ENCODE measurements around the gene PHACTR3. TPM values are rescaled to one million over a fixed set of nuclear protein-coding genes. Genes with fewer than 3 reads are reported as not detected.

Gene PHACTR3
- total and polyA plus RNA-seq, 4 donors: 0.14 to 0.42 (median 0.17) TPM

DNA sequence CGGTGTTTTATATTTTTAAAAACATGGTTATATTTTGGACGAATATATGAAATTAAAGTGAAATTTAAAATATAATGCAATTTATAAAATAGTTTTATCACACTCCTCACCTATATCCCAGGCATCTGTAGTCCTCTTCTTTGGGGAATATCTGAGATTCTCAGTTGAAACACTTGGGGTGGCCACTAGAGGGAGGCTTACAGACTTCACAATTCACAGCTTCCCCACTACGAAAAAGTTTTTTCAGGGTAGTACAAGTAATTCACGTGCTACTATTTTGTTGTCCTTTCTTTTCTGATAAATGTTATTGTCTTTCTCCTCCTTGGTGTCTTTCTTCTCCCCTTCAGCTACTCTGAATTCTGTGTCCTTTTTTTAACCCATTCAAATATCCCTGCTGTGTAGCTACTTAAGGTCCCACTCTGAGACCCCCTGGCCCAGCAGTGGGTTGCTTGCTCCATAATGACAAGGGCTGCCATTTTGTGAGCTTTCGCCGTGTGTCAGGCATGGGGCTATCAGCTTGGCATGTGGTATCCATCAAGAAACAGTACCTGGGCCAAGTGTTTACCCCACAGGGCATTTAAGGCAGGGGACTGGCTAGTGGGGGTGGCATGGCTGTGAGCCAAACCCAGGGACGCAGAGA is 43.6 kb upstream of the PHACTR3 start:
- Histone ChIP-seq H3K36me3 (ENCODE audit: control insufficient read depth in 4 of 4, insufficient read depth in 3 of 4, low read depth in 1 of 4, low read length in 3 of 4) (no peaks in the 10 kb centered on the region), H3K4me1 (ENCODE audit: control insufficient read depth in 4 of 4, insufficient read depth in 4 of 4, low read length in 3 of 4) (no peaks in the 10 kb centered on the region), H3K9me3 (ENCODE audit: control insufficient read depth in 4 of 4, low read length in 3 of 4) (no peaks in the 10 kb centered on the region), H3K27me3 (ENCODE audit: control insufficient read depth in 4 of 4, insufficient read depth in 4 of 4, low read length in 3 of 4) (peaks cover 0 to 7% (median under 1%) of the 10 kb centered on the region in 4 donors), H3K4me3 (ENCODE audit: low read depth in 1 of 3, low read length in 3 of 3) (no peak overlapping the region), H3K9ac (ENCODE audit: low read depth in 1 of 2, low read length in 2 of 2) (no peak overlapping the region), H3K27ac (ENCODE audit: low read depth in 1 of 2, low read length in 2 of 2) (no peak overlapping the region)
- no peak for TF ChIP-seq RXRA (IDR thresholded peaks at IDR 0.05)
- TF ChIP-seq, protein P1, sequence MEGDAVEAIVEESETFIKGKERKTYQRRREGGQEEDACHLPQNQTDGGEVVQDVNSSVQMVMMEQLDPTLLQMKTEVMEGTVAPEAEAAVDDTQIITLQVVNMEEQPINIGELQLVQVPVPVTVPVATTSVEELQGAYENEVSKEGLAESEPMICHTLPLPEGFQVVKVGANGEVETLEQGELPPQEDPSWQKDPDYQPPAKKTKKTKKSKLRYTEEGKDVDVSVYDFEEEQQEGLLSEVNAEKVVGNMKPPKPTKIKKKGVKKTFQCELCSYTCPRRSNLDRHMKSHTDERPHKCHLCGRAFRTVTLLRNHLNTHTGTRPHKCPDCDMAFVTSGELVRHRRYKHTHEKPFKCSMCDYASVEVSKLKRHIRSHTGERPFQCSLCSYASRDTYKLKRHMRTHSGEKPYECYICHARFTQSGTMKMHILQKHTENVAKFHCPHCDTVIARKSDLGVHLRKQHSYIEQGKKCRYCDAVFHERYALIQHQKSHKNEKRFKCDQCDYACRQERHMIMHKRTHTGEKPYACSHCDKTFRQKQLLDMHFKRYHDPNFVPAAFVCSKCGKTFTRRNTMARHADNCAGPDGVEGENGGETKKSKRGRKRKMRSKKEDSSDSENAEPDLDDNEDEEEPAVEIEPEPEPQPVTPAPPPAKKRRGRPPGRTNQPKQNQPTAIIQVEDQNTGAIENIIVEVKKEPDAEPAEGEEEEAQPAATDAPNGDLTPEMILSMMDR (IDR thresholded peaks at IDR 0.05; ENCODE audit: low read depth, low read length, missing input control): peak; percentile 42
- TF ChIP-seq RAD21 (IDR thresholded peaks at IDR 0.05): no peak
- TF ChIP-seq JUND (IDR thresholded peaks at IDR 0.05): no peak
- TF ChIP-seq TAF1 (conservative IDR thresholded peaks at IDR 0.05): no peak
- DNase-seq (ENCODE audit: low spot score): no peak
- 31% methylated on average over 7 of the region's 7 CpGs for WGBS

DNA sequence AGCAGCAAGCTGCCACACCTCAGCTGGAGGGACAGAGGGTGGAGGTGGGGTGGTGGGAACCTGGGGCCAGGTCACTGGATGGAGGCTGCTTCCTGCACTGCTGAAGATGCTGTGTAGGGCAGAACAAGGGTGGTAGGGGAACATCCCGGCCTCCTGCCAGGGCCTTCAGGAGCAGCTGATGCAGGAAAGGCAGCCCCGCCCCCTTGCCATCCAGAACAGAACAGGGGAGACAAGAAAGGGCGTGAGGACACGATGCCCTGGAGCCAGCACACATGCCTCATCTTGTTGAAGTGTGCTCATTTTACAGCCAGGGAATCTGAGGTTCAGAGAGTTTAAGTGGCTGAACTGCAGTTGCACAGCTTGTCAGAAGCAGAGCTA is 43.1 kb upstream of the PHACTR3 start:
- Histone ChIP-seq H3K27ac (ENCODE audit: low read depth in 1 of 2, low read length in 2 of 2) (no peak overlapping the region), H3K4me3 (ENCODE audit: low read depth in 1 of 3, low read length in 3 of 3) (no peak overlapping the region), H3K9ac (ENCODE audit: low read depth in 1 of 2, low read length in 2 of 2) (no peak overlapping the region), H3K27me3 (ENCODE audit: control insufficient read depth in 4 of 4, insufficient read depth in 4 of 4, low read length in 3 of 4) (peaks cover 0 to 7% (median under 1%) of the 10 kb centered on the region in 4 donors), H3K4me1 (ENCODE audit: control insufficient read depth in 4 of 4, insufficient read depth in 4 of 4, low read length in 3 of 4) (no peaks in the 10 kb centered on the region), H3K9me3 (ENCODE audit: control insufficient read depth in 4 of 4, low read length in 3 of 4) (no peaks in the 10 kb centered on the region), H3K36me3 (ENCODE audit: control insufficient read depth in 4 of 4, insufficient read depth in 3 of 4, low read depth in 1 of 4, low read length in 3 of 4) (no peaks in the 10 kb centered on the region)
- DNase-seq (ENCODE audit: low spot score): no peak
- TF ChIP-seq FOXA2 (IDR thresholded peaks at IDR 0.05) (no peak), TAF1 (conservative IDR thresholded peaks at IDR 0.05) (no peak), RXRA (IDR thresholded peaks at IDR 0.05) (no peak), GABPA (IDR thresholded peaks at IDR 0.05 in 1 of 2, conservative IDR thresholded peaks at IDR 0.05 in 1 of 2) (no peak), EGR1 (IDR thresholded peaks at IDR 0.05; ENCODE audit: low read depth in 2 of 2) (no peak), HNF4A (conservative IDR thresholded peaks at IDR 0.05) (no peak), FOXA1 (IDR thresholded peaks at IDR 0.05) (no peak)
- TF ChIP-seq, protein P2, sequence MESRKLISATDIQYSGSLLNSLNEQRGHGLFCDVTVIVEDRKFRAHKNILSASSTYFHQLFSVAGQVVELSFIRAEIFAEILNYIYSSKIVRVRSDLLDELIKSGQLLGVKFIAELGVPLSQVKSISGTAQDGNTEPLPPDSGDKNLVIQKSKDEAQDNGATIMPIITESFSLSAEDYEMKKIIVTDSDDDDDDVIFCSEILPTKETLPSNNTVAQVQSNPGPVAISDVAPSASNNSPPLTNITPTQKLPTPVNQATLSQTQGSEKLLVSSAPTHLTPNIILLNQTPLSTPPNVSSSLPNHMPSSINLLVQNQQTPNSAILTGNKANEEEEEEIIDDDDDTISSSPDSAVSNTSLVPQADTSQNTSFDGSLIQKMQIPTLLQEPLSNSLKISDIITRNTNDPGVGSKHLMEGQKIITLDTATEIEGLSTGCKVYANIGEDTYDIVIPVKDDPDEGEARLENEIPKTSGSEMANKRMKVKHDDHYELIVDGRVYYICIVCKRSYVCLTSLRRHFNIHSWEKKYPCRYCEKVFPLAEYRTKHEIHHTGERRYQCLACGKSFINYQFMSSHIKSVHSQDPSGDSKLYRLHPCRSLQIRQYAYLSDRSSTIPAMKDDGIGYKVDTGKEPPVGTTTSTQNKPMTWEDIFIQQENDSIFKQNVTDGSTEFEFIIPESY (IDR thresholded peaks at IDR 0.05): no peak
- 69% methylated on average over 4 of the region's 4 CpGs for WGBS

DNA sequence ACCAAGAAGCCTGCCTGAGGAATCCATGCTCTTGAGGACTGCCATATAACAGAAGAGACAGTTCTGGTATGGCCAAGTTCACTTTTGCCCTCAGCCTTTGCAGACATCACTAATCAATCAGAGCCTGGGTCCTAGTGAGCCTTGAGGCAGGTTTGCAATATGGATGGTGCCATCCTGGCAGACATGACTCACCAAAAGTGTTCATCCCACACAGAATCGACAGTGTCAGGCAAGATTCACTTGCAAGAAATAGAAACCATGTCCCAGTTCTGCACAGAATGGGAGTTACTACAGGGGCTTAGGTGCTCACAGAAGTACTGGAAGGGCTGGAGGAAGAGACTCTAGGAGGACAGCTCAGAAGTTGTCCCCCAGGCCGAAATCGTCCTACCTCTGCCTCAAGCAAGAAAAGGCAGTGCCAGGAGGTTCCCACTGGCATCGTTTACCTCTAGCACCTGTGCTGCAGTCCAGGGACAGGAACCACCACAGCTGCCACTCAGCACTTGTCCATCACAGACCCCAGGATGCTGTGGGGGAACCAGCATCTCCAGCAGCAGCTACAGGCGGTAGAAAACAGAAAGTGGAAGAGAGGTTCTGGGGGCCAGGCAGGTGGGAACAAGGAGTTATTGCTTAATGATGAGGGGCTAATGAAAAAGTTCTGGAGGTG is 42.6 kb upstream of the PHACTR3 start:
- 65% methylated on average over 5 of the region's 5 CpGs for WGBS
- DNase-seq (ENCODE audit: low spot score): peak; percentile 21
- H3K4me3 ChIP-seq (ENCODE audit: low read depth in 1 of 3, low read length in 3 of 3): no peak overlapping the region
- peaks cover 0 to 7% (median under 1%) of the 10 kb centered on the region in 4 donors for H3K27me3 ChIP-seq (ENCODE audit: control insufficient read depth in 4 of 4, insufficient read depth in 4 of 4, low read length in 3 of 4)
- H3K36me3 ChIP-seq (ENCODE audit: control insufficient read depth in 4 of 4, insufficient read depth in 3 of 4, low read depth in 1 of 4, low read length in 3 of 4): no peaks in the 10 kb centered on the region
- H3K27ac ChIP-seq (ENCODE audit: low read depth in 1 of 2, low read length in 2 of 2): no peak overlapping the region
- H3K4me1 ChIP-seq (ENCODE audit: control insufficient read depth in 4 of 4, insufficient read depth in 4 of 4, low read length in 3 of 4): no peaks in the 10 kb centered on the region
- H3K9ac ChIP-seq (ENCODE audit: low read depth in 1 of 2, low read length in 2 of 2): no peak overlapping the region
- H3K9me3 ChIP-seq (ENCODE audit: control insufficient read depth in 4 of 4, low read length in 3 of 4): no peaks in the 10 kb centered on the region
- no peak for TF ChIP-seq RXRA (IDR thresholded peaks at IDR 0.05)
- no peak for TF ChIP-seq TAF1 (conservative IDR thresholded peaks at IDR 0.05)
- TF ChIP-seq YY1 (IDR thresholded peaks at IDR 0.05): no peak
- TF ChIP-seq, protein P3, sequence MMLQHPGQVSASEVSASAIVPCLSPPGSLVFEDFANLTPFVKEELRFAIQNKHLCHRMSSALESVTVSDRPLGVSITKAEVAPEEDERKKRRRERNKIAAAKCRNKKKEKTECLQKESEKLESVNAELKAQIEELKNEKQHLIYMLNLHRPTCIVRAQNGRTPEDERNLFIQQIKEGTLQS (IDR thresholded peaks at IDR 0.05): no peak
- no peak for TF ChIP-seq HNF4A (conservative IDR thresholded peaks at IDR 0.05)
- no peak for TF ChIP-seq FOXA2 (IDR thresholded peaks at IDR 0.05)
- no peak for TF ChIP-seq JUND (IDR thresholded peaks at IDR 0.05)
- no peak for TF ChIP-seq FOXA1 (IDR thresholded peaks at IDR 0.05)
- TF ChIP-seq GABPA (IDR thresholded peaks at IDR 0.05 in 1 of 2, conservative IDR thresholded peaks at IDR 0.05 in 1 of 2): no peak
- TF ChIP-seq, protein P1 (IDR thresholded peaks at IDR 0.05; ENCODE audit: low read depth, low read length, missing input control): no peak
- no peak for TF ChIP-seq NR2F2 (IDR thresholded peaks at IDR 0.05)
- TF ChIP-seq, protein P4, sequence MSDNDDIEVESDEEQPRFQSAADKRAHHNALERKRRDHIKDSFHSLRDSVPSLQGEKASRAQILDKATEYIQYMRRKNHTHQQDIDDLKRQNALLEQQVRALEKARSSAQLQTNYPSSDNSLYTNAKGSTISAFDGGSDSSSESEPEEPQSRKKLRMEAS (IDR thresholded peaks at IDR 0.05): no peak
- TF ChIP-seq, protein P2 (IDR thresholded peaks at IDR 0.05): no peak

All from liver (tissue), 9 donors.